ENCODE data around the gene ZC3H13. TPM values are rescaled to one million over a fixed set of nuclear protein-coding genes. Genes with fewer than 3 reads are reported as not detected.
"Not testable (repeated sequence)": the region's sequence is repeated elsewhere in the genome, so short reads cannot be mapped to it uniquely, and the experiment has no call there.

ZC3H13 gene
- total RNA-seq, 2 donors from 2014 or later = 21.8 to 39.5 TPM

DNA sequence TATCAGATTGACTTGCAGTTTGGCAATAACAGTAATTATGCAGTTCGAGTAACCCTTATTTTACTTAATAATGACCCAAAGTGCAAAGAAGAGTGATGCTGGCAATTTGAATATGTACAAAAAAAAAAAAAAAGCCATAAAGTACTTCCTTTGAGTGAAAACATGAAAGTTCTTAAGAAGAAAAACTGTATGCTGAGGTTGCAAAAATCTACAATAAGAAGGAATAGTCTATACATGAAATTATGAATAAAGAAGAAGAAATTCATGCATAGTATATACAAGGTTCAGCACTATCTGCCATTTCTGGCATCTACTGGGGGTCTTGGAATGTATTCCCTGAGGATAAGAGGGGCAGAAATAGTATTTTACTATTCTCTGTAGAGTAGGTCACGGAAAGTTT, 55.9 kb downstream of the ZC3H13 start:
- no peak overlapping the region for H3K27ac ChIP-seq
- no peaks in the 10 kb centered on the region for H3K9me3 ChIP-seq
- no peak overlapping the region for H3K4me3 ChIP-seq
- DNase-seq (ENCODE audit: low spot score) (no peak), ATAC-seq (ENCODE audit: insufficient number of reproducible peaks, low FRiP score, low read depth) (no peak)
- H3K36me3 ChIP-seq = no peaks in the 10 kb centered on the region
- no peaks in the 10 kb centered on the region for H3K27me3 ChIP-seq (replicated peaks; ENCODE audit: insufficient read depth)
- TF ChIP-seq, protein P1, sequence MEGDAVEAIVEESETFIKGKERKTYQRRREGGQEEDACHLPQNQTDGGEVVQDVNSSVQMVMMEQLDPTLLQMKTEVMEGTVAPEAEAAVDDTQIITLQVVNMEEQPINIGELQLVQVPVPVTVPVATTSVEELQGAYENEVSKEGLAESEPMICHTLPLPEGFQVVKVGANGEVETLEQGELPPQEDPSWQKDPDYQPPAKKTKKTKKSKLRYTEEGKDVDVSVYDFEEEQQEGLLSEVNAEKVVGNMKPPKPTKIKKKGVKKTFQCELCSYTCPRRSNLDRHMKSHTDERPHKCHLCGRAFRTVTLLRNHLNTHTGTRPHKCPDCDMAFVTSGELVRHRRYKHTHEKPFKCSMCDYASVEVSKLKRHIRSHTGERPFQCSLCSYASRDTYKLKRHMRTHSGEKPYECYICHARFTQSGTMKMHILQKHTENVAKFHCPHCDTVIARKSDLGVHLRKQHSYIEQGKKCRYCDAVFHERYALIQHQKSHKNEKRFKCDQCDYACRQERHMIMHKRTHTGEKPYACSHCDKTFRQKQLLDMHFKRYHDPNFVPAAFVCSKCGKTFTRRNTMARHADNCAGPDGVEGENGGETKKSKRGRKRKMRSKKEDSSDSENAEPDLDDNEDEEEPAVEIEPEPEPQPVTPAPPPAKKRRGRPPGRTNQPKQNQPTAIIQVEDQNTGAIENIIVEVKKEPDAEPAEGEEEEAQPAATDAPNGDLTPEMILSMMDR (IDR thresholded peaks at IDR 0.05) = no peak
- H3K4me1 ChIP-seq (ENCODE audit: control insufficient read depth in 1 of 2, low read depth in 2 of 2) = peaks cover 0 to 11% of the 10 kb centered on the region in 2 donors

DNA sequence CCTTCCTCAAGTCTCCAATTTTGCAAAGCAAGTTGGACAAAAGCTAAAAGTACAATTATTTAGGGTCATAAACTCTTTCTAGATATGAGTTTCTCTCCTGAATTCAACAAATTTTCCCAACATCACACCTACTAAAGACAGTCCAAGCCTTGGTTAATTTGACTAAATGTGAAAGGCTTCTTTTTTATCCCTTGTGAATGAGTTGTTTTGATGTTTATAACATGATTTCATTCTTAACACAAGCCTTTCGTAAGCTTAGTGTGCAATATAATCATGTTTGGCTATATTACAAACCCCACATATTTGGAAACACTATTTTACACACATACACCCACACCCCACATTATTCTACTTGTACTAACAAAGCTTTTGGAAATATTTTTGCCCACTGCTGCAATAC, 57.3 kb downstream of the ZC3H13 start:
- H3K4me1 ChIP-seq (ENCODE audit: control insufficient read depth in 1 of 2, low read depth in 2 of 2) = peaks cover 0 to 11% of the 10 kb centered on the region in 2 donors
- TF ChIP-seq, protein P1 (IDR thresholded peaks at IDR 0.05) = no peak
- H3K4me3 ChIP-seq = no peak overlapping the region
- ATAC-seq (ENCODE audit: insufficient number of reproducible peaks, low FRiP score, low read depth) (no peak), DNase-seq (ENCODE audit: low spot score) (no peak)
- no peaks in the 10 kb centered on the region for H3K36me3 ChIP-seq
- no peak overlapping the region for H3K27ac ChIP-seq
- no peaks in the 10 kb centered on the region for H3K9me3 ChIP-seq
- no peaks in the 10 kb centered on the region for H3K27me3 ChIP-seq (replicated peaks; ENCODE audit: insufficient read depth)

DNA sequence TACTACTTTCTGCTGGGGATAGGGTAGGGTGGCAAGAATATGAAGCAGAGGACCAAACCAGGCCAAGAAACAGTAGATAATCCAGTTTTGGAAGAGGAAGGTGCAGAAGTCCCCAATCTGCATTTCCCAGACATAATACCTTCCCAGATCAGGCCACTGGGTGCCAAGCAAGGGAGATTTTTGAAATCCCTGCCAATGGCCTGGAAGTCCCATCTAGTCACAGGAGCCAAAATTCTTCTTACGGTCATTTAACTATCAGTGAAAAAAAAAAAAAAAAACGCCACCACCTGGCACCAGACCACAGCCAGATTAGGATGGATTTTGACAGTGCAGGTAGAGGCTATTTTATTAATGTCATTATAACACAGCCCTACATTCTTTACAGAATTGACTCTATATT, 57.8 kb downstream of the ZC3H13 start:
- no peak overlapping the region for H3K27ac ChIP-seq
- no peak for ATAC-seq (ENCODE audit: insufficient number of reproducible peaks, low FRiP score, low read depth)
- no peaks in the 10 kb centered on the region for H3K9me3 ChIP-seq
- DNase-seq (ENCODE audit: low spot score) = no peak
- H3K4me3 ChIP-seq = no peak overlapping the region
- H3K4me1 ChIP-seq (ENCODE audit: control insufficient read depth in 1 of 2, low read depth in 2 of 2) = peaks cover 4 to 16% of the 10 kb centered on the region in 2 donors
- no peaks in the 10 kb centered on the region for H3K27me3 ChIP-seq (replicated peaks; ENCODE audit: insufficient read depth)
- H3K36me3 ChIP-seq = no peaks in the 10 kb centered on the region
- TF ChIP-seq, protein P1 (IDR thresholded peaks at IDR 0.05) = no peak

DNA sequence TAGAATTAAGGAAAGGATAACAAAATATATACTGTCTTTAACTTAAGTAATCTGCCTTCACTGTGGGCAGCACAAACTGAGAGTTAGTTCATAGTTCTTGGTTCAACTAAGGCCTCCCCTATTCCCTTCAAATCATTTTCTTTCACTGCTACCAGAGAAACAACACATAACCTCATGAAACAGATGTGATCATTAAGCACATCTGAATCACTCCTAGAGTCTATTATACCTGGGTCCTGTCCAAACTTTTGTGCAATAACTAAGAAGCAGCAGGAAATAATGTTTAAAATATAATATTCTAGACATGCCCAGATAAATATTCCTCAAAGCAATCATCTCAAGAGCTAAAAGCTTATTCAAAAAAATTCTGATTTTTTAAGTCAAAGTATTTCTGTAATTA, 62.9 kb downstream of the ZC3H13 start:
- Histone ChIP-seq H3K27ac (peak overlapping the region; percentile 3 to 51), H3K4me3 (no peak overlapping the region), H3K36me3 (peaks cover 14% of the 10 kb centered on the region), H3K4me1 (ENCODE audit: control insufficient read depth in 1 of 2, low read depth in 2 of 2) (peaks cover 4 to 21% of the 10 kb centered on the region in 2 donors), H3K27me3 (replicated peaks; ENCODE audit: insufficient read depth) (no peaks in the 10 kb centered on the region), H3K9me3 (no peaks in the 10 kb centered on the region)
- ATAC-seq (ENCODE audit: insufficient number of reproducible peaks, low FRiP score, low read depth) (peak; percentile 86), DNase-seq (ENCODE audit: low spot score) (no peak)
- TF ChIP-seq, protein P1 (IDR thresholded peaks at IDR 0.05) = no peak

DNA sequence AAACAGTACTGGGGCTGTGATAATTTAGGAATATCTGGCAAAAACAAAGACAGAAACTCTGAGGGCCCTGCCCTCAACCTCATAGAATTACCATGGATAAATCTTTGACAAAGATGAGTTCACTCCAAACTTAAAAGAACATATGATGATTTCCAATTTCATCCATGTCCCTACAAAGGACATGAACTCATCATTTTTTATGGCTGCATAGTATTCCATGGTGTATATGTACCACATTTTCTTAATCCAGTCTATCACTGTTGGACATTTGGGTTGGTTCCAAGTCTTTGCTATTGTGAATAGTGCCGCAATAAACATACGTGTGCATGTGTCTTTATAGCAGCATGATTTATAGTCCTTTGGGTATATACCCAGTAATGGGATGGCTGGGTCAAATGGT, 71.4 kb downstream of the ZC3H13 start:
- DNase-seq (ENCODE audit: low spot score); H3K27me3 ChIP-seq (replicated peaks; ENCODE audit: insufficient read depth); H3K4me1 ChIP-seq (ENCODE audit: control insufficient read depth in 1 of 2, low read depth in 2 of 2); H3K9me3 ChIP-seq; H3K4me3 ChIP-seq; H3K27ac ChIP-seq; H3K36me3 ChIP-seq; ATAC-seq (ENCODE audit: insufficient number of reproducible peaks, low FRiP score, low read depth): not testable (repeated sequence)

DNA sequence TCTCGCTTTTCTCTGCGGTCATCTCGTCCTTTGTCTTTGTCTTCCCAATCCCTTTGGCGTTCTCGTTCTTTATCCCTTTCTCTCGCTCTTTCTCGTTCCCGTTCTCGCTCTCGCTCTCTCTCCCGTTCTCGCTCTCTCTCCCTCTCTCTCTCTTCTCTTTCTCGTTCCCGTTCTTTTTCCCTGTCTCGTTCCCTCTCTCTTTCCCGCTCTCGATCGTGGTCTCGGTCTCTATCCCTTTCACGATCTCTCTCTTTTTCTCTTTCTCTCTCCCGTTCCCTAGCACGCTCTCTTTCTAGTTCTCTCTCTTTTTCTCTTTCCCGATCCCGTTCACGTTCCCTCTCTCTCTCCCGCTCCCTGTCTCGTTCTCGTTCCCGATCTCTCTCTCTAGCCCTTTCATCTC, 77.2 kb downstream of the ZC3H13 start:
- H3K4me1 ChIP-seq (ENCODE audit: control insufficient read depth in 1 of 2, low read depth in 2 of 2) = no peaks in the 10 kb centered on the region
- peaks cover 14% of the 10 kb centered on the region for H3K36me3 ChIP-seq
- TF ChIP-seq, protein P1 (IDR thresholded peaks at IDR 0.05) = no peak

More for the DNA sequence above, 77.2 kb downstream of the ZC3H13 start:
- H3K27ac ChIP-seq = no peak overlapping the region
- DNase-seq (ENCODE audit: low spot score) (no peak), ATAC-seq (ENCODE audit: insufficient number of reproducible peaks, low FRiP score, low read depth) (no peak)
- no peaks in the 10 kb centered on the region for H3K27me3 ChIP-seq (replicated peaks; ENCODE audit: insufficient read depth)
- no peak overlapping the region for H3K4me3 ChIP-seq
- no peaks in the 10 kb centered on the region for H3K9me3 ChIP-seq

Data from thoracic aorta (tissue), 2 donors.